Measurements from ENCODE around the gene TAS2R19. TPM values are rescaled to one million over a fixed set of nuclear protein-coding genes. Genes with fewer than 3 reads are reported as not detected.
"Not testable (repeated sequence)": the region's sequence is repeated elsewhere in the genome, so short reads cannot be mapped to it uniquely, and the experiment has no call there.

TAS2R19 gene
- total RNA-seq, 4 donors from 2014 or later, result 7.0 to 12.0 (median 10.0) TPM

DNA sequence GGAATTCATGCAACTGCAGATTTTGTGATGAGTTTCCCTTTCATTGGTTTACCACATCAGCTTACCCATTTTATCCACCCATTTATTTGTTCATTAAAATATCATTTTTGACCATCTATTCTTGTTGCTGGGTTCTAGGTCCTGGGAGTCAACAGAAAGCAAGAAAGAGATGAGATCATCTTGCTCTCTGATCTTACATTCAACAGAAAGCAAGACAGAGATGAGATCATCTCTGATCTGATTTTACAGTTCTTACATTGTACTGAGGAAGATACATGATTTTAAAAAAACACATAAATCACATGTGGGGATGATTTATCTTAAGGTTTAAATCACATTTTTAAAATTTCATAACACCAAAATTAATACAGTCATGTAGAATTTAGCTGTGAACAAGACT, 37.4 kb upstream of the TAS2R19 start:
- Histone ChIP-seq H3K9me3 (no peaks in the 10 kb centered on the region), H3K4me3 (replicated peaks in 1 of 3) (no peak overlapping the region), H3K27ac (no peak overlapping the region), H3K27me3 (no peaks in the 10 kb centered on the region), H3K36me3 (no peaks in the 10 kb centered on the region), H3K4me1 (no peaks in the 10 kb centered on the region)
- no peak for DNase-seq
- TF ChIP-seq, protein P1, sequence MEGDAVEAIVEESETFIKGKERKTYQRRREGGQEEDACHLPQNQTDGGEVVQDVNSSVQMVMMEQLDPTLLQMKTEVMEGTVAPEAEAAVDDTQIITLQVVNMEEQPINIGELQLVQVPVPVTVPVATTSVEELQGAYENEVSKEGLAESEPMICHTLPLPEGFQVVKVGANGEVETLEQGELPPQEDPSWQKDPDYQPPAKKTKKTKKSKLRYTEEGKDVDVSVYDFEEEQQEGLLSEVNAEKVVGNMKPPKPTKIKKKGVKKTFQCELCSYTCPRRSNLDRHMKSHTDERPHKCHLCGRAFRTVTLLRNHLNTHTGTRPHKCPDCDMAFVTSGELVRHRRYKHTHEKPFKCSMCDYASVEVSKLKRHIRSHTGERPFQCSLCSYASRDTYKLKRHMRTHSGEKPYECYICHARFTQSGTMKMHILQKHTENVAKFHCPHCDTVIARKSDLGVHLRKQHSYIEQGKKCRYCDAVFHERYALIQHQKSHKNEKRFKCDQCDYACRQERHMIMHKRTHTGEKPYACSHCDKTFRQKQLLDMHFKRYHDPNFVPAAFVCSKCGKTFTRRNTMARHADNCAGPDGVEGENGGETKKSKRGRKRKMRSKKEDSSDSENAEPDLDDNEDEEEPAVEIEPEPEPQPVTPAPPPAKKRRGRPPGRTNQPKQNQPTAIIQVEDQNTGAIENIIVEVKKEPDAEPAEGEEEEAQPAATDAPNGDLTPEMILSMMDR (IDR thresholded peaks at IDR 0.05), result no peak
- no peak for TF ChIP-seq POLR2A (IDR thresholded peaks at IDR 0.05)
- intact Hi-C loops (cut with DNase I), result no loop called here

DNA sequence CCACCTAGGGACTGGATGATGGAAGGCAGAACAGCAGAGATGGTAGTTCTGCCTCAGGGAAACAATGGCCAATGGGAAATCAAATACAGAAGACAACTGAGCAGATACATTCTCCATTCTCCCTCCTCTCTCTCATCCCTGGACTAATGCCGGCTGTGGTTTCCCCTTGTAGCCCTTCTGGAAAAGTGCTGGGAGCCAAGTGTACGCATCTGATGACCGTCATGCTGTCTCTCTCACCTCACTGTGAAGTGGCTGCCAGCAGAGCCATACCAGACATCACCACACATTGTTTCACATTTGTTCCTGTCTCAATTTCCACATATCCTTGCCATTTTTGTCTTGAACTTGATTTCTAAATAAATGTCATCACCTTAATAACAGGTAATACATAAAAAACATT, 36.6 kb upstream of the TAS2R19 start:
- 95 to 96% methylated on average over 3 of the region's 3 CpGs for WGBS, 2 donors
- Histone ChIP-seq H3K9me3 (no peaks in the 10 kb centered on the region), H3K4me3 (replicated peaks in 1 of 3) (no peak overlapping the region), H3K36me3 (no peaks in the 10 kb centered on the region), H3K4me1 (no peaks in the 10 kb centered on the region), H3K27me3 (no peaks in the 10 kb centered on the region), H3K27ac (no peak overlapping the region)
- TF ChIP-seq POLR2A (IDR thresholded peaks at IDR 0.05), result no peak
- intact Hi-C loops (cut with DNase I), result no loop called here
- DNase-seq, result no peak

DNA sequence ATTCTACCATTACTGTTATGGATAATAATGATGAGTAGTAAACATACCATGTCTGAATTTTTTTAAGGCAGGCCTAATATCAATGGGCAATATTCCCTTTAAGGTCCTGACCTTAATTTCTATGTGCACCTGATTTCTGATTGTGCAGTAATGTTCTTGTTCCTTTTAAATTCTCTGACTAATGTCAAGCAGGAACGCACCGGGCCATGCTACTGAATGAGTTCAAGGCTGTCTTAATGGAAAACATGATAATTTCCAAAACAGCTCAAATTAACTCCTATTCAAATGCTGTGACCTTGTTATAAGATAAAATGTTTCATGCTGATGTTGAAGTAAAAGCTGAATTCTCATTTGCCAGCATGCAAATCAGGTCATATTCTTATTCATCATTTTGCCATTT, 32.9 kb upstream of the TAS2R19 start:
- Histone ChIP-seq H3K4me1 (no peaks in the 10 kb centered on the region), H3K27ac (no peak overlapping the region), H3K27me3 (no peaks in the 10 kb centered on the region), H3K9me3 (no peaks in the 10 kb centered on the region), H3K4me3 (replicated peaks in 1 of 3) (no peak overlapping the region), H3K36me3 (no peaks in the 10 kb centered on the region)
- WGBS, 2 donors, result 91 to 96% methylated on average over 2 of the region's 2 CpGs
- TF ChIP-seq, protein P1 (IDR thresholded peaks at IDR 0.05), result no peak
- TF ChIP-seq POLR2A (IDR thresholded peaks at IDR 0.05), result no peak
- DNase-seq, result no peak
- intact Hi-C loops (cut with DNase I), result no loop called here

DNA sequence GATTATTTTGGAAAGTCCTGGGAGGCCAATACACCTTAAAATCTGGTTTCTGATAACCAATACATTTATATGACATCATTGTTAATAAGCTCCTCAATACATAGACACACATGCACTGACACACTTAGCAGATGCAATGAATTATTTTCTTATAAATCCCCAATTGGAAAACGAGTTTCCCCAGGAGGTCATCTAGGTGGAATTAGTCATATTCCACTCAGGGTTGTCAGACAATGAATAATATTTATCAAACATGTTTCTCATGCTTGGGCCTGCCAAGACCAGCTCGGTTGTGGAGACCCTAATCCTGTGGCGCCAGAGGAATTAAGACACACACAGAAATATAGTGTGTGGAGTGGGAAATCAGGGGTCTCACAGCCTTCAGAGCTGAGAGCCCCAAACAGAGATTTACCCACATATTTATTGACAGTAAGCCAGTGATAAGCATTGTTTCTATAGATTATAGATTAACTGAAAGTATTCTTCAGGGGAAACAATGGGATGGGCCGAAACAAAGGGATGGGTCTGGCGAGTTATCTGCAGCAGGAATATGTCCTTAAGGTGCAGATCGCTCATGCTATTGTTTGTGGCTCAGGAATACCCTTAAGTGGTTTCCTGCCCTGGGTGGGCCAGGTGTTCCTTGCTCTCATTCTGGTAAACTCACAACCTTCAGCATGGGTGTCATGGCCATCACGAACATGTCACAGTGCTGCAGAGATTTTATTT, 27.5 kb upstream of the TAS2R19 start:
- H3K4me1 ChIP-seq; H3K9me3 ChIP-seq; intact Hi-C loops (cut with DNase I); H3K27me3 ChIP-seq; DNase-seq; H3K27ac ChIP-seq; H3K36me3 ChIP-seq; H3K4me3 ChIP-seq (replicated peaks in 1 of 3): not testable (repeated sequence)
- WGBS, 2 donors, result 97 to 98% methylated on average over 7 of the region's 7 CpGs

DNA sequence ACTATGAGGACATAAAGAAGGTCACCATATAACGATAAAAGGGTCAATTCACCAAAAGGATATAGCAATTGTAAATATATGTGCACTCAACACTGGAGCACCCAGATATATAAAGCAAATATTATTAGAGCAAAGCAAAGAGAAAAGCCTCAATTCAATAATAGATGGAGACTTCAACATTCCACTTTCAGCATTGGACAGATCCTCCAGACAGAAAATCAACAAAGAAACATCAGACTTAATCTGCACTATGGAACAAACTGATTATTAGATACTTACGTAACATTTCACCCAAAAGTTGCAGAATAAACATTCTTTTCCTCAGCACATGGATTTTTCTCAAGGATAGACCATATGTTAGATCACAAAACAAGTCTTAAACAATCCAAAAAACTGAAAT, 18.9 kb upstream of the TAS2R19 start:
- H3K4me1 ChIP-seq; intact Hi-C loops (cut with DNase I); H3K27ac ChIP-seq; H3K36me3 ChIP-seq; H3K4me3 ChIP-seq (replicated peaks in 1 of 3); H3K27me3 ChIP-seq; H3K9me3 ChIP-seq; DNase-seq: not testable (repeated sequence)
- WGBS, 2 donors, result 70 to 95% methylated on average over 2 of the region's 2 CpGs

DNA sequence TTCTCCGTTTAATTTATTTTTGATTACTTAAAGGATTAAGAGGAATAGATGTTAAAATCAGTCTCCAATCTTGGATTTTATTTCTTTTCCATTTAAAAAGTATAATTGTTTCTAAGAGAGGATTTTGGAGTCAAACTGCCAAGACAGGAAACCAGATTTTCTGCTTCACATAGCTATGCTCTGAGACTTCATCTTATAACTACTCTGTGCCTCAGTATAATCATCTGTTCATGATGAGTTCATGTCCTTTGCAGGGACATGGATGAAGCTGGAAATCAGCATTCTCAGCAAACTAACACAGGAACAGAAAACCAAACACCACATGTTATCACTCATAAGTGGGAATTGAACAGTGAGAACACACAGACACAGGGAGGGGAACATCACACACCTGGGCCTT, 17.7 kb upstream of the TAS2R19 start:
- DNase-seq, result no peak
- H3K27ac ChIP-seq, result no peak overlapping the region
- 88 to 93% methylated on average over 1 of the region's 1 CpG for WGBS, 2 donors
- intact Hi-C loops (cut with DNase I), result no loop called here
- H3K4me3 ChIP-seq (replicated peaks in 1 of 3), result no peak overlapping the region
- no peaks in the 10 kb centered on the region for H3K9me3 ChIP-seq
- no peaks in the 10 kb centered on the region for H3K36me3 ChIP-seq
- no peaks in the 10 kb centered on the region for H3K4me1 ChIP-seq
- no peaks in the 10 kb centered on the region for H3K27me3 ChIP-seq
- TF ChIP-seq POLR2A (IDR thresholded peaks at IDR 0.05), result no peak
- TF ChIP-seq, protein P1 (IDR thresholded peaks at IDR 0.05), result no peak

All from thyroid gland (tissue), 4 donors.